ENCODE results near the gene VPS4A. TPM values are rescaled to one million over a fixed set of nuclear protein-coding genes. Genes with fewer than 3 reads are reported as not detected.
A peak's percentile ranks its signal among the peaks of the same experiment; 100 is the strongest.

VPS4A gene
- total RNA-seq, 1 experiment from 2014 or later = 23.9 TPM

DNA sequence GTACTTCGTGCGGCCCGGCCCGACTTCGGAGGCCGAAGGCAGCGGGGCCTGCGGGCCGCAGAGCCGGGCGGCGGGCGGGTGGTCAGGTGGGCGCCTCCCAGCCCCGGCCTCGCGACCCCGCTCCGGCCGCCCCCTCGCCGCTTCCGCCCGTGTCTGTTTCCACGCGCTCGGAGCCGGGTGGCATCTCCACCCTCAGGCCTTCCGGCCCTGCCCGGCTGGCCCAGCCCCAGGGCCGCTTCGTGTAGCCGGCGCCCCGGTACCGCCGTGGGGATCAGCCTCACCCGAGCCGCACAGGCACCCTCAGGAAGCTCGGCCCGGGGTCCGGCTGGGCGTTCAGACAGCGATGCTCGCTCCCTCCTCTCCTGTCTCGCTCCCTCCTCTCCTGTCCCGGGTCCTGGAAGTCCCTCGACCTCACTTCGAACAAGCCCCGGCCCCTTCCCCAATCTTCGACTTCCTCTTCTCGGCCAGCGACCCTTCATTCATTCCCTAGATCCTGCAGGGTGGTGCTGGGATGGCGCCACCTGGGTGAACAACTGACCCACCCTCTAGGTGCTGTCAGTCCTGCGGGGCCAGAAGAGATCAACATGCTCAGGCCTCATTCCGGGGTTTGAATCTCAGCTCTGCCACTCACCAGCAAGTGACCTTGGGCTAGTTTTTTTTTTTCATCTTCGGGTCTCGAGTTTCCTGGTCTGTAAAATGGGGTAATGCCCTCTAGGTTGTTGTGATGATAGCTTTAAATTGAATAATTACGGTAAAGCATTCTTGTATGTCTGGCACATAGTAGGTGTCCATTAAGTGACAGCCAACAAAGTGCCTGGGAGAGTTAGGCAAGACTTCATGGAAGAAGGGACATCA, 610 bp downstream of the VPS4A start:
- intact Hi-C loops (cut with micrococcal nuclease; ENCODE audit: unreplicated experiment) (no loop called here), in situ Hi-C loops (cut with HindIII; ENCODE audit: low pct_unique_long_range_greater_than_20kb, low sequenced_read_pairs) (no loop called here)
- Histone ChIP-seq H3K27ac (ENCODE audit: low read length) (peak overlapping the region; percentile 78), H3K36me3 (ENCODE audit: control insufficient read depth, insufficient read depth, low read length) (peaks cover 4% of the 10 kb centered on the region; the same call in 1 of the 2 replicates), H3K9me3 (ENCODE audit: control insufficient read depth, insufficient read depth, low read depth, low read length) (no peaks in the 10 kb centered on the region), H3K4me3 (ENCODE audit: low read depth in 2 of 2, low read length in 2 of 2) (peak overlapping the region; percentile 72 to 74), H3K27me3 (ENCODE audit: control insufficient read depth, insufficient read depth, low read length) (no peaks in the 10 kb centered on the region), H3K4me1 (ENCODE audit: control insufficient read depth, insufficient read depth, low read length) (no peaks in the 10 kb centered on the region)
- ChIA-PET CTCF (no interaction called here), POLR2A (no interaction called here)
- BruUV-seq (replicated peaks) = no TSS peak
- TF ChIP-seq, protein P1, sequence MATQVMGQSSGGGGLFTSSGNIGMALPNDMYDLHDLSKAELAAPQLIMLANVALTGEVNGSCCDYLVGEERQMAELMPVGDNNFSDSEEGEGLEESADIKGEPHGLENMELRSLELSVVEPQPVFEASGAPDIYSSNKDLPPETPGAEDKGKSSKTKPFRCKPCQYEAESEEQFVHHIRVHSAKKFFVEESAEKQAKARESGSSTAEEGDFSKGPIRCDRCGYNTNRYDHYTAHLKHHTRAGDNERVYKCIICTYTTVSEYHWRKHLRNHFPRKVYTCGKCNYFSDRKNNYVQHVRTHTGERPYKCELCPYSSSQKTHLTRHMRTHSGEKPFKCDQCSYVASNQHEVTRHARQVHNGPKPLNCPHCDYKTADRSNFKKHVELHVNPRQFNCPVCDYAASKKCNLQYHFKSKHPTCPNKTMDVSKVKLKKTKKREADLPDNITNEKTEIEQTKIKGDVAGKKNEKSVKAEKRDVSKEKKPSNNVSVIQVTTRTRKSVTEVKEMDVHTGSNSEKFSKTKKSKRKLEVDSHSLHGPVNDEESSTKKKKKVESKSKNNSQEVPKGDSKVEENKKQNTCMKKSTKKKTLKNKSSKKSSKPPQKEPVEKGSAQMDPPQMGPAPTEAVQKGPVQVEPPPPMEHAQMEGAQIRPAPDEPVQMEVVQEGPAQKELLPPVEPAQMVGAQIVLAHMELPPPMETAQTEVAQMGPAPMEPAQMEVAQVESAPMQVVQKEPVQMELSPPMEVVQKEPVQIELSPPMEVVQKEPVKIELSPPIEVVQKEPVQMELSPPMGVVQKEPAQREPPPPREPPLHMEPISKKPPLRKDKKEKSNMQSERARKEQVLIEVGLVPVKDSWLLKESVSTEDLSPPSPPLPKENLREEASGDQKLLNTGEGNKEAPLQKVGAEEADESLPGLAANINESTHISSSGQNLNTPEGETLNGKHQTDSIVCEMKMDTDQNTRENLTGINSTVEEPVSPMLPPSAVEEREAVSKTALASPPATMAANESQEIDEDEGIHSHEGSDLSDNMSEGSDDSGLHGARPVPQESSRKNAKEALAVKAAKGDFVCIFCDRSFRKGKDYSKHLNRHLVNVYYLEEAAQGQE (IDR thresholded peaks at IDR 0.05; ENCODE audit: insufficient read depth in 1 of 2, low read depth in 2 of 2, low read length in 1 of 2) = no peak
- TF ChIP-seq, protein P2, sequence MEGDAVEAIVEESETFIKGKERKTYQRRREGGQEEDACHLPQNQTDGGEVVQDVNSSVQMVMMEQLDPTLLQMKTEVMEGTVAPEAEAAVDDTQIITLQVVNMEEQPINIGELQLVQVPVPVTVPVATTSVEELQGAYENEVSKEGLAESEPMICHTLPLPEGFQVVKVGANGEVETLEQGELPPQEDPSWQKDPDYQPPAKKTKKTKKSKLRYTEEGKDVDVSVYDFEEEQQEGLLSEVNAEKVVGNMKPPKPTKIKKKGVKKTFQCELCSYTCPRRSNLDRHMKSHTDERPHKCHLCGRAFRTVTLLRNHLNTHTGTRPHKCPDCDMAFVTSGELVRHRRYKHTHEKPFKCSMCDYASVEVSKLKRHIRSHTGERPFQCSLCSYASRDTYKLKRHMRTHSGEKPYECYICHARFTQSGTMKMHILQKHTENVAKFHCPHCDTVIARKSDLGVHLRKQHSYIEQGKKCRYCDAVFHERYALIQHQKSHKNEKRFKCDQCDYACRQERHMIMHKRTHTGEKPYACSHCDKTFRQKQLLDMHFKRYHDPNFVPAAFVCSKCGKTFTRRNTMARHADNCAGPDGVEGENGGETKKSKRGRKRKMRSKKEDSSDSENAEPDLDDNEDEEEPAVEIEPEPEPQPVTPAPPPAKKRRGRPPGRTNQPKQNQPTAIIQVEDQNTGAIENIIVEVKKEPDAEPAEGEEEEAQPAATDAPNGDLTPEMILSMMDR (IDR thresholded peaks at IDR 0.05) = 0 out of 2 replicates have a peak, but pooled peaks have one; percentile 48
- DNase-seq (ENCODE audit: low read depth, low spot score) (no peak), ATAC-seq (peak; percentile 79)

DNA sequence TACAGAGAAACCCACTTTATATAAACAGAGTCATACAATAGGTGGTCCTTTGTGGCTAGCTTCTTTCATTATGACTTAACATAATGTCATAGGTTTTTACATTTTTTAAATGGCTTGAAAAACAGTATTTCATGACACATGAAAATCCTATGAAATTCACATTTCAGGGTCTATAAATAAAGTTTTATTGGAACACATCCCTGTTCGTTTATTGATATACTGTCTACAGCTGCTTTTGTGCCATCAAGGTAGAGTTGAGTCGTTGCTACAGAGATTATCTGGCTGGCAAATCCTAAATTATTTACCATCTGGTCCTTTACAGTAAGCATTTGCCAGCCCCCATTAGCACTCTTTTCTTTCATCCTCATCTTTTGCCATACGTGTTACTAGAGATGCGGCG, 2.3 kb downstream of the VPS4A start:
- Histone ChIP-seq H3K27ac (ENCODE audit: low read length) (no peak overlapping the region), H3K27me3 (ENCODE audit: control insufficient read depth, insufficient read depth, low read length) (no peaks in the 10 kb centered on the region), H3K9me3 (ENCODE audit: control insufficient read depth, insufficient read depth, low read depth, low read length) (no peaks in the 10 kb centered on the region), H3K4me1 (ENCODE audit: control insufficient read depth, insufficient read depth, low read length) (no peaks in the 10 kb centered on the region), H3K36me3 (ENCODE audit: control insufficient read depth, insufficient read depth, low read length) (peaks cover 4% of the 10 kb centered on the region; the same call in 1 of the 2 replicates), H3K4me3 (ENCODE audit: low read depth in 2 of 2, low read length in 2 of 2) (no peak overlapping the region)
- ChIA-PET POLR2A (no interaction called here), CTCF (no interaction called here)
- in situ Hi-C loops (cut with HindIII; ENCODE audit: low pct_unique_long_range_greater_than_20kb, low sequenced_read_pairs) = no loop called here
- DNase-seq (ENCODE audit: low read depth, low spot score) (no peak), ATAC-seq (no peak)
- TF ChIP-seq POLR2AphosphoS5 (IDR thresholded peaks at IDR 0.05; ENCODE audit: low read depth, low read length) = no peak
- no peak for TF ChIP-seq TCF7L2 (IDR thresholded peaks at IDR 0.05; ENCODE audit: low read depth, low read length)
- TF ChIP-seq, protein P2 (IDR thresholded peaks at IDR 0.05) = no peak
- TF ChIP-seq SIN3A (IDR thresholded peaks at IDR 0.05; ENCODE audit: borderline replicate concordance, insufficient read depth, low read depth, low read length) = no peak
- TF ChIP-seq, protein P1 (IDR thresholded peaks at IDR 0.05; ENCODE audit: insufficient read depth in 1 of 2, low read depth in 2 of 2, low read length in 1 of 2) = no peak
- BruUV-seq (replicated peaks) = no TSS peak
- intact Hi-C loops (cut with micrococcal nuclease; ENCODE audit: unreplicated experiment) = no loop called here
